HEK293 (cell line): ENCODE measurements around the gene ALG6.

Source experiments
- CTCF ChIA-PET: fragments of 350-600 bp; formaldehyde crosslinking; extraction: SDS; loops from one replicate; lab custom pipeline; 2021; ENCODE audit warnings: antibody characterized with exemption; lab: Yijun Ruan, JAX
- POLR2A ChIA-PET: fragments of 300-600 bp; formaldehyde crosslinking; extraction: SDS; loops from one replicate; lab custom pipeline; 2020; ENCODE audit warnings: antibody characterized with exemption, inconsistent platforms; lab: Yijun Ruan, JAX
- H3K27ac ChIP-seq: fragments of 200-500 bp; sonication (Bioruptor generic); 2 replicates; pipeline ENCODE4 v1.5.1; 2014; ENCODE audit warnings: low read depth, low read length, control low read depth, inconsistent platforms; ENCODE audit errors: extremely low read depth
- H3K36me3 ChIP-seq, 2 experiments: fragments of 200-500 bp in 1 of 2; sonication (Bioruptor generic) in 1 of 2; 1 replicate in 1 of 2; 2 replicates in 1 of 2; pipeline ENCODE4 v1.5.1; 2014 to 2017; ENCODE audit warnings: inconsistent platforms in 2 of 2, low read length in 2 of 2; ENCODE audit not compliant: control insufficient read depth in 2 of 2, insufficient read depth in 1 of 2
- H3K4me1 ChIP-seq: fragments of 200-500 bp; sonication (Bioruptor generic); 2 replicates; pipeline ENCODE4 v1.5.1; 2014; ENCODE audit warnings: mild to moderate bottlenecking, low read length, inconsistent platforms; ENCODE audit not compliant: control insufficient read depth, insufficient read depth
- H3K4me3 ChIP-seq: 2 replicates; pipeline ENCODE4 v1.5.1; 2011; ENCODE audit warnings: low read depth, mild to moderate bottlenecking, control low read depth, low read length, moderate library complexity
- H3K9me3 ChIP-seq: fragments of 200-500 bp; sonication (Bioruptor generic); 2 replicates; pipeline ENCODE4 v1.5.1; 2014; ENCODE audit warnings: low read depth, low read length, inconsistent platforms; ENCODE audit not compliant: control insufficient read depth, insufficient read depth
- ATF2 ChIP-seq: fragments of 450-650 bp; formaldehyde crosslinking; IDR thresholded peaks from 2 replicates; pipeline ENCODE4 v1.5.1; 2016; ENCODE audit warnings: missing biosample characterization, missing genetic modification characterization, low read depth
- BCL6B ChIP-seq: fragments of 450-650 bp; formaldehyde crosslinking; IDR thresholded peaks from 2 replicates; pipeline ENCODE4 v1.5.1; 2017; ENCODE audit warnings: missing biosample characterization, missing genetic modification characterization
- CTCF ChIP-seq: fragments of 450-650 bp; formaldehyde crosslinking; IDR thresholded peaks from 2 replicates; pipeline ENCODE4 v1.5.1; 2016; ENCODE audit warnings: missing biosample characterization, missing genetic modification characterization
- IKZF3 ChIP-seq: fragments of 450-650 bp; IDR thresholded peaks from 2 replicates; pipeline ENCODE4 v1.5.0; 2018; ENCODE audit warnings: missing biosample characterization, mild to moderate bottlenecking, missing genetic modification characterization, moderate library complexity
- KLF8 ChIP-seq: fragments of 450-650 bp; formaldehyde crosslinking; IDR thresholded peaks from 2 replicates; pipeline ENCODE4 v1.5.1; 2016; ENCODE audit warnings: missing biosample characterization, missing genetic modification characterization
- RBAK ChIP-seq: fragments of 450-650 bp; formaldehyde crosslinking; IDR thresholded peaks from 2 replicates; pipeline ENCODE4 v1.5.1; 2016; ENCODE audit warnings: missing biosample characterization, missing genetic modification characterization
- TRIM28 ChIP-seq: IDR thresholded peaks from 2 replicates; pipeline ENCODE4 v1.6.1; 2011; ENCODE audit warnings: low read length, control low read depth, borderline replicate concordance
- YY1 ChIP-seq: fragments of 450-650 bp; formaldehyde crosslinking; IDR thresholded peaks from 2 replicates; pipeline ENCODE4 v1.5.1; 2018; ENCODE audit warnings: missing biosample characterization, missing genetic modification characterization
- ZBTB17 ChIP-seq: fragments of 450-650 bp; formaldehyde crosslinking; IDR thresholded peaks from 2 replicates; pipeline ENCODE4 v1.5.1; 2016; ENCODE audit warnings: missing biosample characterization, missing genetic modification characterization
- ZBTB20 ChIP-seq: fragments of 450-650 bp; formaldehyde crosslinking; IDR thresholded peaks from 2 replicates; pipeline ENCODE4 v1.5.1; 2016; ENCODE audit warnings: missing biosample characterization, missing genetic modification characterization
- ZFHX2 ChIP-seq: fragments of 450-650 bp; formaldehyde crosslinking; conservative IDR thresholded peaks from 2 replicates; pipeline ENCODE4 v1.5.1; 2016; ENCODE audit warnings: missing biosample characterization, missing genetic modification characterization
- ZFP37 ChIP-seq: fragments of 450-650 bp; formaldehyde crosslinking; IDR thresholded peaks from 2 replicates; pipeline ENCODE4 v1.5.1; 2016; ENCODE audit warnings: missing biosample characterization, missing genetic modification characterization
- ZIC2 ChIP-seq: fragments of 450-650 bp; formaldehyde crosslinking; IDR thresholded peaks from 2 replicates; pipeline ENCODE4 v1.5.1; 2016; ENCODE audit warnings: missing biosample characterization, missing genetic modification characterization
- ZNF140 ChIP-seq: fragments of 450-650 bp; formaldehyde crosslinking; IDR thresholded peaks from 2 replicates; pipeline ENCODE4 v1.5.1; 2016; ENCODE audit warnings: missing biosample characterization, missing genetic modification characterization
- ZNF202 ChIP-seq: fragments of 450-650 bp; formaldehyde crosslinking; IDR thresholded peaks from 2 replicates; pipeline ENCODE4 v1.5.1; 2016; ENCODE audit warnings: missing biosample characterization, missing genetic modification characterization, borderline replicate concordance
- ZNF274 ChIP-seq, 2 experiments: fragments of 200-500 bp in 1 of 2; fragments of 450-650 bp in 1 of 2; sonication (Bioruptor generic) in 1 of 2; formaldehyde crosslinking in 1 of 2; IDR thresholded peaks; 2 replicates each; pipeline versions ENCODE4 v1.5.1 to v1.6.1; 2014 to 2016; ENCODE audit warnings: borderline replicate concordance in 1 of 2, inconsistent platforms in 1 of 2, low read length in 1 of 2, missing biosample characterization in 1 of 2, missing genetic modification characterization in 1 of 2
- ZNF426 ChIP-seq: fragments of 450-650 bp; formaldehyde crosslinking; IDR thresholded peaks from 2 replicates; pipeline ENCODE4 v1.5.1; 2017; ENCODE audit warnings: missing biosample characterization, missing genetic modification characterization, mild to moderate bottlenecking, inconsistent platforms, moderate library complexity
- ZNF473 ChIP-seq: fragments of 450-650 bp; formaldehyde crosslinking; IDR thresholded peaks from 2 replicates; pipeline ENCODE4 v1.5.1; 2017; ENCODE audit warnings: missing biosample characterization, missing genetic modification characterization
- ZNF510 ChIP-seq: fragments of 450-650 bp; formaldehyde crosslinking; IDR thresholded peaks from 2 replicates; pipeline ENCODE4 v1.5.1; 2018; ENCODE audit warnings: mild to moderate bottlenecking, missing genetic modification characterization, missing biosample characterization; ENCODE audit not compliant: insufficient replicate concordance
- ZNF513 ChIP-seq: fragments of 450-650 bp; IDR thresholded peaks from 2 replicates; pipeline ENCODE4 v1.5.1; 2018; ENCODE audit warnings: missing biosample characterization, missing genetic modification characterization
- ZNF544 ChIP-seq: fragments of 450-650 bp; formaldehyde crosslinking; IDR thresholded peaks from 2 replicates; pipeline ENCODE4 v1.5.0; 2017; ENCODE audit warnings: missing biosample characterization, missing genetic modification characterization
- ZNF585B ChIP-seq: fragments of 450-650 bp; formaldehyde crosslinking; IDR thresholded peaks from 2 replicates; pipeline ENCODE4 v1.5.1; 2016; ENCODE audit warnings: missing biosample characterization, missing genetic modification characterization
- ZSCAN18 ChIP-seq: fragments of 450-650 bp; formaldehyde crosslinking; IDR thresholded peaks from 2 replicates; pipeline ENCODE4 v1.5.1; 2016; ENCODE audit warnings: missing biosample characterization, missing genetic modification characterization

The ALG6 gene

GRCh38 chr1:63403386-63403785 lies 36.0 kb downstream of the ALG6 start:
- TF ChIP-seq YY1 (tag by site-specific recombination): no peak
- TF ChIP-seq KLF8: no peak
- no peak for TF ChIP-seq ZNF140
- TF ChIP-seq RBAK: no peak
- no peak for TF ChIP-seq ZFHX2
- no peak for TF ChIP-seq ZFP37
- TF ChIP-seq ZNF274 (IDR thresholded peaks at IDR 0.05; ENCODE audit: low read length): no peak
- no peak for TF ChIP-seq ZNF274 (tag by site-specific recombination; IDR thresholded peaks at IDR 0.05; ENCODE audit: borderline replicate concordance)
- no peak for TF ChIP-seq CTCF (tag by site-specific recombination)
- no peak for TF ChIP-seq ZNF473 (tag by site-specific recombination)
- no peak for TF ChIP-seq ZSCAN18 (tag by site-specific recombination)
- no peak for TF ChIP-seq ATF2
- no peak for TF ChIP-seq ZNF426 (tag by site-specific recombination)
- TF ChIP-seq ZIC2 (tag by site-specific recombination): no peak
- H3K9me3 ChIP-seq: no peaks in the 10 kb centered on the region
- peaks cover 0 to 13% of the 10 kb centered on the region in 2 experiments; a peak in 2 of 3 replicates for H3K36me3 ChIP-seq
- no peak overlapping the region for H3K27ac ChIP-seq
- CTCF ChIA-PET: interaction anchor here (0.6 to 1.8 kb wide), 3 partner anchors 9 to 270 kb away, joined by 3 to 4 read pairs (median 3); no protein-coding TSS in a partner anchor
- POLR2A ChIA-PET: no interaction called here
- no peak overlapping the region for H3K4me3 ChIP-seq
- H3K4me1 ChIP-seq: no peaks in the 10 kb centered on the region; the same call in 1 of the 2 replicates

- Histone ChIP-seq H3K9me3 (no peaks in the 10 kb centered on the region), H3K27ac (no peak overlapping the region), H3K4me1 (no peaks in the 10 kb centered on the region; the same call in 1 of the 2 replicates), H3K36me3 (peaks cover 0 to 8% of the 10 kb centered on the region in 2 experiments; a peak in 2 of 3 replicates), H3K4me3 (no peak overlapping the region)
- TF ChIP-seq IKZF3 (no peak), ZBTB17 (tag by site-specific recombination) (no peak)
- POLR2A ChIA-PET: no interaction called here
- CTCF ChIA-PET: interaction anchor here (0.7 to 1.8 kb wide), 3 partner anchors 10 to 171 kb away, joined by 3 to 4 read pairs (median 3); no protein-coding TSS in a partner anchor
These were observed 37.6 kb downstream of the ALG6 start for GRCh38 chr1:63405021-63405420.

GRCh38 chr1:63405987-63406386 lies 38.6 kb downstream of the ALG6 start:
- Histone ChIP-seq H3K36me3 (peaks cover 0 to 8% of the 10 kb centered on the region in 2 experiments; a peak in 2 of 3 replicates), H3K9me3 (no peaks in the 10 kb centered on the region), H3K4me1 (no peaks in the 10 kb centered on the region; the same call in 1 of the 2 replicates), H3K27ac (no peak overlapping the region), H3K4me3 (no peak overlapping the region)
- POLR2A ChIA-PET: no interaction called here
- CTCF ChIA-PET: interaction anchor here (1.1 kb wide), 1 partner anchor 79 kb away, joined by 3 read pairs; no protein-coding TSS in a partner anchor
- no peak for TF ChIP-seq ZNF510 (tag by site-specific recombination)
- TF ChIP-seq BCL6B: no peak
- TF ChIP-seq TRIM28: no peak
- TF ChIP-seq ZNF513 (tag by site-specific recombination): no peak
- no peak for TF ChIP-seq ZNF544 (tag by site-specific recombination)
- no peak for TF ChIP-seq ZBTB20 (tag by site-specific recombination)
- TF ChIP-seq ZNF585B (tag by site-specific recombination): no peak
- TF ChIP-seq ZNF202 (tag by site-specific recombination): no peak
